Hepatocyte (in vitro differentiated cells): ENCODE data around the gene TWIST2.

Experiments used
- EZH2 ChIP-seq: fragments of 200-600 bp; sonication (generic); IDR thresholded peaks from 2 replicates; pipeline ENCODE4 v1.6.1; 2016; ENCODE audit warnings: antibody characterized with exemption, mild to moderate bottlenecking, borderline replicate concordance
- EZH2phosphoT487 ChIP-seq: fragments of 200-600 bp; sonication (generic); IDR thresholded peaks from one replicate; pipeline ENCODE4 v1.6.1; 2018; ENCODE audit warnings: antibody characterized with exemption, mild to moderate bottlenecking, low read depth, moderate library complexity; ENCODE audit not compliant: unreplicated experiment, severe bottlenecking
- TF ChIP-seq, protein P1 (sequence below): fragments of 200-600 bp; sonication (generic); IDR thresholded peaks from 2 replicates; pipeline ENCODE4 v1.5.1; 2016; ENCODE audit warnings: antibody characterized with exemption, mild to moderate bottlenecking; ENCODE audit not compliant: poor library complexity

DNA sequence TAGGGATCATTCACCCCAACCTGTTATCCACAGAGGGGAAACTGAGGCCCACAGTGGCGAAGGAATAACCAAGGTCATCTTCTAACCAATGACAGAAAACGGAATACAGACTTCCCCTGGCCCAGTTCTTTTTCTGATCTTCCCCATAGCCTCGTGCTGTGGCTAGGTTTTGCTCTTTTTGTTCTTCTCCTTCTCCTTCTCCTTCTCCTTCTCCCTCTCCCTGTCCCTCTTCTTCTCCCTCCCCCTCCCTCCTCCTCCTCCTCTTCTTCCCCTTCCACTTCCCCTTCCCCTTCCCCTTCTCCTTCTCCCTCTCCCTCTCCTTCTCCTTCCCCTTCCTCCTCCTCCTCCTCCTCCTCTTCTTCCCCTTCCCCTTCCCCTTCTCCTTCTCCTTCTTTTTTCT is 12.9 kb upstream of the TWIST2 start:
- TF ChIP-seq, protein P1, sequence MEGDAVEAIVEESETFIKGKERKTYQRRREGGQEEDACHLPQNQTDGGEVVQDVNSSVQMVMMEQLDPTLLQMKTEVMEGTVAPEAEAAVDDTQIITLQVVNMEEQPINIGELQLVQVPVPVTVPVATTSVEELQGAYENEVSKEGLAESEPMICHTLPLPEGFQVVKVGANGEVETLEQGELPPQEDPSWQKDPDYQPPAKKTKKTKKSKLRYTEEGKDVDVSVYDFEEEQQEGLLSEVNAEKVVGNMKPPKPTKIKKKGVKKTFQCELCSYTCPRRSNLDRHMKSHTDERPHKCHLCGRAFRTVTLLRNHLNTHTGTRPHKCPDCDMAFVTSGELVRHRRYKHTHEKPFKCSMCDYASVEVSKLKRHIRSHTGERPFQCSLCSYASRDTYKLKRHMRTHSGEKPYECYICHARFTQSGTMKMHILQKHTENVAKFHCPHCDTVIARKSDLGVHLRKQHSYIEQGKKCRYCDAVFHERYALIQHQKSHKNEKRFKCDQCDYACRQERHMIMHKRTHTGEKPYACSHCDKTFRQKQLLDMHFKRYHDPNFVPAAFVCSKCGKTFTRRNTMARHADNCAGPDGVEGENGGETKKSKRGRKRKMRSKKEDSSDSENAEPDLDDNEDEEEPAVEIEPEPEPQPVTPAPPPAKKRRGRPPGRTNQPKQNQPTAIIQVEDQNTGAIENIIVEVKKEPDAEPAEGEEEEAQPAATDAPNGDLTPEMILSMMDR, result no peak
- TF ChIP-seq EZH2phosphoT487 (no peak), EZH2 (no peak)
